ENCODE measurements around the gene MCC.

DNA sequence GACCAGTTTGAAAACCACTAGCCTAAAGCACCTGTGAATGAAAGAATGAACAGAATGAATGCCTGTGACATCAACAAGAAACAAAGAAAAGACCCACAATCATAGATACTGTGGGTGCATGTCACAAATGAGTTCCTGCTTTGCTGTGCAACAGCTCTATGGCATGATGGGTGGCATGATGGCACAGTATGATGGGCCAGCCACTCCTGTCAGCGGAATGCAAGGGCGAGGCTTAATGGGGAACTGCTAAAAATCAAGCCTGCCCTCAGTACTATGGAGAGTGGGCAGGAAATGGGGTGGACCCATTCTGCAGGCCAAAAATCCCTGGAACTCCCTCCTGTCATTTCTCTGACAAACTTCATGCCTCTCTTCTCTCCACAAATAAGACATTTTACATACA lies 422.6 kb downstream of the MCC start:
- TF ChIP-seq, protein P1, sequence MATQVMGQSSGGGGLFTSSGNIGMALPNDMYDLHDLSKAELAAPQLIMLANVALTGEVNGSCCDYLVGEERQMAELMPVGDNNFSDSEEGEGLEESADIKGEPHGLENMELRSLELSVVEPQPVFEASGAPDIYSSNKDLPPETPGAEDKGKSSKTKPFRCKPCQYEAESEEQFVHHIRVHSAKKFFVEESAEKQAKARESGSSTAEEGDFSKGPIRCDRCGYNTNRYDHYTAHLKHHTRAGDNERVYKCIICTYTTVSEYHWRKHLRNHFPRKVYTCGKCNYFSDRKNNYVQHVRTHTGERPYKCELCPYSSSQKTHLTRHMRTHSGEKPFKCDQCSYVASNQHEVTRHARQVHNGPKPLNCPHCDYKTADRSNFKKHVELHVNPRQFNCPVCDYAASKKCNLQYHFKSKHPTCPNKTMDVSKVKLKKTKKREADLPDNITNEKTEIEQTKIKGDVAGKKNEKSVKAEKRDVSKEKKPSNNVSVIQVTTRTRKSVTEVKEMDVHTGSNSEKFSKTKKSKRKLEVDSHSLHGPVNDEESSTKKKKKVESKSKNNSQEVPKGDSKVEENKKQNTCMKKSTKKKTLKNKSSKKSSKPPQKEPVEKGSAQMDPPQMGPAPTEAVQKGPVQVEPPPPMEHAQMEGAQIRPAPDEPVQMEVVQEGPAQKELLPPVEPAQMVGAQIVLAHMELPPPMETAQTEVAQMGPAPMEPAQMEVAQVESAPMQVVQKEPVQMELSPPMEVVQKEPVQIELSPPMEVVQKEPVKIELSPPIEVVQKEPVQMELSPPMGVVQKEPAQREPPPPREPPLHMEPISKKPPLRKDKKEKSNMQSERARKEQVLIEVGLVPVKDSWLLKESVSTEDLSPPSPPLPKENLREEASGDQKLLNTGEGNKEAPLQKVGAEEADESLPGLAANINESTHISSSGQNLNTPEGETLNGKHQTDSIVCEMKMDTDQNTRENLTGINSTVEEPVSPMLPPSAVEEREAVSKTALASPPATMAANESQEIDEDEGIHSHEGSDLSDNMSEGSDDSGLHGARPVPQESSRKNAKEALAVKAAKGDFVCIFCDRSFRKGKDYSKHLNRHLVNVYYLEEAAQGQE (IDR thresholded peaks at IDR 0.05; ENCODE audit: insufficient read depth in 1 of 2, low read depth in 2 of 2, low read length in 2 of 2) = no peak
- TF ChIP-seq POLR2AphosphoS5 (IDR thresholded peaks at IDR 0.05; ENCODE audit: low read depth, low read length) (no peak; the same call in 1 of the 2 replicates), TAF1 (IDR thresholded peaks at IDR 0.05; ENCODE audit: borderline replicate concordance, insufficient read depth, low read length) (no peak)
